GM18909 (cell line): Measurements from ENCODE around the gene HM13.
"Not testable (repeated sequence)": the region's sequence is repeated elsewhere in the genome, so short reads cannot be mapped to it uniquely, and the experiment has no call there.

Experiments
- ATAC-seq: cut with Tn5 transposase; IDR thresholded peaks from one replicate; pipeline ENCODE4 v1.9.1; 2021; ENCODE audit warnings: mild to moderate bottlenecking; ENCODE audit not compliant: unreplicated experiment, poor library complexity

HM13 gene

GRCh38 chr20:31565699-31566318, 51.6 kb downstream of the HM13 start:
- no peak for ATAC-seq

- no peak for ATAC-seq
These were observed 52.0 kb downstream of the HM13 start for GRCh38 chr20:31566319-31566657.

GRCh38 chr20:31566658-31567379, 52.6 kb downstream of the HM13 start:
- no peak for ATAC-seq

- ATAC-seq: no peak
These were observed 53.1 kb downstream of the HM13 start for GRCh38 chr20:31567380-31567720.

GRCh38 chr20:31568041-31568731, 53.9 kb downstream of the HM13 start:
- no peak for ATAC-seq

- no peak for ATAC-seq
These were observed 54.5 kb downstream of the HM13 start for GRCh38 chr20:31568773-31569162.

GRCh38 chr20:31569163-31570020, 55.1 kb downstream of the HM13 start:
- ATAC-seq: no peak

GRCh38 chr20:31570021-31570463, 55.8 kb downstream of the HM13 start:
- no peak for ATAC-seq

GRCh38 chr20:31570735-31571617, 56.7 kb downstream of the HM13 start:
- no peak for ATAC-seq

- ATAC-seq: no peak
These were observed 57.9 kb downstream of the HM13 start for GRCh38 chr20:31572042-31572700.

GRCh38 chr20:31572701-31573554, 58.7 kb downstream of the HM13 start:
- peak; percentile 89 for ATAC-seq

GRCh38 chr20:31573555-31574321, 59.5 kb downstream of the HM13 start:
- peak; percentile 12 for ATAC-seq

GRCh38 chr20:31574986-31575385, 60.7 kb downstream of the HM13 start:
- not testable (repeated sequence) for ATAC-seq

- no peak for ATAC-seq
These were observed 62.5 kb downstream of the HM13 start for GRCh38 chr20:31576751-31577150.

GRCh38 chr20:31577194-31577593, 63.0 kb downstream of the HM13 start:
- no peak for ATAC-seq

GRCh38 chr20:31578448-31579138, 64.4 kb downstream of the HM13 start:
- ATAC-seq: no peak

GRCh38 chr20:31579245-31579644, 65.0 kb downstream of the HM13 start:
- no peak for ATAC-seq
